ENCODE measurements around the gene EPAS1.

Gene EPAS1

DNA sequence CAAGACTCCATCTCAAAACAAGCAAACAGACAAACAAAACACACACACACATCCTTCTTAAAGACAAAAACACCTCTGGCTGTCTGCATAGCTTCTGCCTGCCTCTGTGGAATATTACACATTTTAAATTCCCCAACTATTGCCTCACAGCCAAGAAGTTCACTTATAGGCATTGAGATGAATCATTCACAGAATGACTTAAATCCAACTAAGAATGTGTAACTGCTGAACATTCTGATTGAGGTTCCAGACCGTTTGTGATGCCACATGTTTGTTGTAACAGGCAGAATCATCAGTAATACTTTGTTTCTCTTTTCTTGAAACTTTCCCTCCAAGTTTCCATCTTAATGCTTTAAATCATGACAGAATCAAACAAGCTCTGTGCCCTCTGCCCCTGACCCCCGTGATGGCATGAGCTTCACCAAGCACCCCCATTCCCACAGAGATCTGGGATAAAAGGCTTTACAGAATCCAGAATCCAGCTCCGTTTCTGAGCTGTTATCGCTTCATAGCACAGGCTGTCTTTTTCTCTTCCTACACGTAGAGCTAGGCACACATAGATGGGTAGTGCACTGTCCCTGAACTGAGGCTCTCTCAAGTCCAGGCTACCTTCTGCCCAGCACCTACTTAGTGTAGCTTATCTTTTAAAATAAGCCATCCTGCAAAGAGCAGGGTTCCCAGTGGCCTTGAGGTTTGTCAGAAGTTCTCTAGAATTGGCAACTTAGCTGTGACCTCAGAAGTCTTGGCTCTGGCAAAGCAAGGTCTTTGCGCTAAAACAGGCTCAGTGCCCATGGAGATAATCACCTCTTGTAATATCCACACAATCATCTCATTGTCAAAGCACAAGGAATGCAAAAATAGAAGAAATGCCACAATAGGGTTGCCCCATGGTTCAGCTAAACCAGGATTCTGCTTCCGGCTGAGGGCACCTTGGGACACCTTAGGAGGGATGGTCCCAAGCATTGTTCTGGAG lies 32.9 kb downstream of the EPAS1 start:
- H3K27me3 ChIP-seq (ENCODE audit: insufficient read depth, poor library complexity, severe bottlenecking), result no peaks in the 10 kb centered on the region
- H3K27ac ChIP-seq (ENCODE audit: poor library complexity, severe bottlenecking), result peak overlapping the region; percentile 95
- no peak for DNase-seq (ENCODE audit: low spot score)
- TF ChIP-seq, protein P1, sequence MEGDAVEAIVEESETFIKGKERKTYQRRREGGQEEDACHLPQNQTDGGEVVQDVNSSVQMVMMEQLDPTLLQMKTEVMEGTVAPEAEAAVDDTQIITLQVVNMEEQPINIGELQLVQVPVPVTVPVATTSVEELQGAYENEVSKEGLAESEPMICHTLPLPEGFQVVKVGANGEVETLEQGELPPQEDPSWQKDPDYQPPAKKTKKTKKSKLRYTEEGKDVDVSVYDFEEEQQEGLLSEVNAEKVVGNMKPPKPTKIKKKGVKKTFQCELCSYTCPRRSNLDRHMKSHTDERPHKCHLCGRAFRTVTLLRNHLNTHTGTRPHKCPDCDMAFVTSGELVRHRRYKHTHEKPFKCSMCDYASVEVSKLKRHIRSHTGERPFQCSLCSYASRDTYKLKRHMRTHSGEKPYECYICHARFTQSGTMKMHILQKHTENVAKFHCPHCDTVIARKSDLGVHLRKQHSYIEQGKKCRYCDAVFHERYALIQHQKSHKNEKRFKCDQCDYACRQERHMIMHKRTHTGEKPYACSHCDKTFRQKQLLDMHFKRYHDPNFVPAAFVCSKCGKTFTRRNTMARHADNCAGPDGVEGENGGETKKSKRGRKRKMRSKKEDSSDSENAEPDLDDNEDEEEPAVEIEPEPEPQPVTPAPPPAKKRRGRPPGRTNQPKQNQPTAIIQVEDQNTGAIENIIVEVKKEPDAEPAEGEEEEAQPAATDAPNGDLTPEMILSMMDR (IDR thresholded peaks at IDR 0.05; ENCODE audit: poor library complexity, severe bottlenecking), result no peak
- peaks cover 86% of the 10 kb centered on the region for H3K4me1 ChIP-seq (ENCODE audit: insufficient read depth, poor library complexity, severe bottlenecking)
- H3K9me3 ChIP-seq (ENCODE audit: severe bottlenecking), result no peaks in the 10 kb centered on the region
- no peak overlapping the region for H3K4me3 ChIP-seq (ENCODE audit: severe bottlenecking)
- peak; percentile 23 for ATAC-seq (ENCODE audit: low read depth)
- no peaks in the 10 kb centered on the region; the same call in 1 of the 2 replicates for H3K36me3 ChIP-seq (ENCODE audit: low read depth)

DNA sequence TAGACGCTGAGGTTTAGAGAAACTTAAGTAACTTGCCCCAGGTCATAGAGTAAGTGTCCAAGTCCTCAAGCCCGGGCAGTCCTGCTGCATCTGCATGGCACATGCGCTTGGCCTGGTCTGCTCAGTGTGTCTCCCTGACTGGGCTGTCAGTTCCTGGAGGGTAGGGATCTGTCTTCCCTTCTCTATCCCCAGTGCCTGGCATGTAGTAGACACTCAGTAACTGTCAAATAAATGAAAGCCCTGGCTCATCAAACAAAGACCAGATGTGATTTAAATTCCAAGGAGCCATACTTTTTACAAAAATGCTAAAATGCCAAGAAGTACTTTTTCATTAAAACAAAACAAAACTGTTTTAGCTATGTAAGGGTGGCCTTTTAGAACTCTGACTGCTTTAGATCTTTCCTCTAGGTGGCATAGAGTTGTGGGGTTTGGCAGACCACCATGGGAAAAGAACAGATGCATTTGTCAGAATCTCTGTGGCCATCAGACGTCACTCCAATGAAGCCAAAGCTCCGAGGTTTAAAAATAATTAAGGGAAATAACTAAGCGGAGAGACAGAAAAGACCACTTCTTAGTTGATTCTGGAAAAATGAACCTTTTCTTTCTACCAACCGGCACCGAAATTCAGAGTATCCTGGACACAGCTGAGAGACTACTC lies 34.0 kb downstream of the EPAS1 start:
- Histone ChIP-seq H3K27me3 (ENCODE audit: insufficient read depth, poor library complexity, severe bottlenecking) (no peaks in the 10 kb centered on the region), H3K36me3 (ENCODE audit: low read depth) (no peaks in the 10 kb centered on the region; the same call in 1 of the 2 replicates), H3K27ac (ENCODE audit: poor library complexity, severe bottlenecking) (peak overlapping the region; percentile 95), H3K9me3 (ENCODE audit: severe bottlenecking) (no peaks in the 10 kb centered on the region), H3K4me3 (ENCODE audit: severe bottlenecking) (no peak overlapping the region), H3K4me1 (ENCODE audit: insufficient read depth, poor library complexity, severe bottlenecking) (peaks cover 86% of the 10 kb centered on the region)
- ATAC-seq (ENCODE audit: low read depth) (no peak), DNase-seq (ENCODE audit: low spot score) (no peak)
- TF ChIP-seq, protein P1 (IDR thresholded peaks at IDR 0.05; ENCODE audit: poor library complexity, severe bottlenecking), result no peak

DNA sequence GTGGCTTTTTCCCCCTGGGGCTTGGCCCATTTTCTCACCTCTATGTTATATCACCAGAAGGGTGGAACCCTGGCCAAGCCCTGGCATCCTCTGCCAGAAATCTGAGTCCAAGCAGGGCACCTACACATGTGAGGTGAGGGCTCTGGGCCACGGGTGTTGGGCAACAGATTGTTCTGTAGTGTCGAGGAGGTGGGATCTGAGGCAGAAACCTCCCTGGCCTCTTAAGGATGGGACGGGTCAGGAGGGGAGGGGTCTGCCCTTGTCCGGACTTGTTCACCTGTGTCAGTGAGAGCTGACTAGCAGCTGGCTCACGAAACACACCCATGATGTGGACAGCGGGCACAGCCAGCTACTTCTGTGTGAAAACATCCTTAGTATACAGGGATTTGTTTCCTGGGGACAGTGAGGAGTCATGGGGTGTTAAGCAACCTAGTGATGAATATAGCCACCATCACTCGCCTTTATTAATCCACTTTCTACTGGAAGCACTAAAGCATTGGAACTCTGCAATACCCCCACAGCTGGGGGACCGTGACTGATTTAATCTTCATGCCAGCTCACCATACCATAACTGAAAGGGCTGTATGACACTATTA lies 35.6 kb downstream of the EPAS1 start:
- no peaks in the 10 kb centered on the region for H3K27me3 ChIP-seq (ENCODE audit: insufficient read depth, poor library complexity, severe bottlenecking)
- no peaks in the 10 kb centered on the region for H3K36me3 ChIP-seq (ENCODE audit: low read depth)
- peaks cover 84% of the 10 kb centered on the region for H3K4me1 ChIP-seq (ENCODE audit: insufficient read depth, poor library complexity, severe bottlenecking)
- ATAC-seq (ENCODE audit: low read depth), result peak; percentile 74
- peak overlapping the region; percentile 95 for H3K27ac ChIP-seq (ENCODE audit: poor library complexity, severe bottlenecking)
- H3K4me3 ChIP-seq (ENCODE audit: severe bottlenecking), result no peak overlapping the region
- H3K9me3 ChIP-seq (ENCODE audit: severe bottlenecking), result no peaks in the 10 kb centered on the region
- DNase-seq (ENCODE audit: low spot score), result peak; percentile 97
- TF ChIP-seq, protein P1 (IDR thresholded peaks at IDR 0.05; ENCODE audit: poor library complexity, severe bottlenecking), result no peak

DNA sequence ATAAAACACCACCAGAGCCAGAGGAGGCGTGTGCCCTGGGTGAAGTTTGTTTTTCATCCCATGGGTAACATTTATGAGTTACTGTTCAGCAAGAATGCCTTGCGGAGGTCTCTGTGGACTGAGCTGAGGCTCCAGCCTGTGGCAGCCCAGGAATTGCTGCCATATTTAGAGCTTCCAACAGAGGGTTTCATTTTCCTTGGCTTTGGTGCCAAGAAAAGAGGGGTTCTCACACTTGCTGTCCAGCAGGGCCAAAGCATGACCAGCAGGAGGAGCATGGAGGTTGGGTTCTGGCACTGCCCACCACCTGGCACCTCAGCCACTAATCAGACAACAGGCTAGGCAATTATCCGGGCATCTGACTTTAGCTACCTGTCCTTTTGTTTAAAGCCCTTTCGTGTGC lies 36.7 kb downstream of the EPAS1 start:
- no peaks in the 10 kb centered on the region for H3K9me3 ChIP-seq (ENCODE audit: severe bottlenecking)
- H3K27ac ChIP-seq (ENCODE audit: poor library complexity, severe bottlenecking), result peak overlapping the region; percentile 95
- no peak for DNase-seq (ENCODE audit: low spot score)
- TF ChIP-seq, protein P1 (IDR thresholded peaks at IDR 0.05; ENCODE audit: poor library complexity, severe bottlenecking), result no peak
- H3K4me1 ChIP-seq (ENCODE audit: insufficient read depth, poor library complexity, severe bottlenecking), result peaks cover 81% of the 10 kb centered on the region
- ATAC-seq (ENCODE audit: low read depth), result no peak
- H3K4me3 ChIP-seq (ENCODE audit: severe bottlenecking), result no peak overlapping the region
- no peaks in the 10 kb centered on the region for H3K27me3 ChIP-seq (ENCODE audit: insufficient read depth, poor library complexity, severe bottlenecking)
- no peaks in the 10 kb centered on the region for H3K36me3 ChIP-seq (ENCODE audit: low read depth)

All from RWPE2 (cell line).